LNCAP (cell line): Measurements from ENCODE around the gene NETO2.

Experiments used
- TF ChIP-seq, protein P1 (sequence below): fragments of 450-650 bp; IDR thresholded peaks from 2 replicates; pipeline ENCODE4 v1.5.1; 2017; ENCODE audit warnings: mild to moderate bottlenecking

Gene NETO2, protein sequence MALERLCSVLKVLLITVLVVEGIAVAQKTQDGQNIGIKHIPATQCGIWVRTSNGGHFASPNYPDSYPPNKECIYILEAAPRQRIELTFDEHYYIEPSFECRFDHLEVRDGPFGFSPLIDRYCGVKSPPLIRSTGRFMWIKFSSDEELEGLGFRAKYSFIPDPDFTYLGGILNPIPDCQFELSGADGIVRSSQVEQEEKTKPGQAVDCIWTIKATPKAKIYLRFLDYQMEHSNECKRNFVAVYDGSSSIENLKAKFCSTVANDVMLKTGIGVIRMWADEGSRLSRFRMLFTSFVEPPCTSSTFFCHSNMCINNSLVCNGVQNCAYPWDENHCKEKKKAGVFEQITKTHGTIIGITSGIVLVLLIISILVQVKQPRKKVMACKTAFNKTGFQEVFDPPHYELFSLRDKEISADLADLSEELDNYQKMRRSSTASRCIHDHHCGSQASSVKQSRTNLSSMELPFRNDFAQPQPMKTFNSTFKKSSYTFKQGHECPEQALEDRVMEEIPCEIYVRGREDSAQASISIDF

DNA sequence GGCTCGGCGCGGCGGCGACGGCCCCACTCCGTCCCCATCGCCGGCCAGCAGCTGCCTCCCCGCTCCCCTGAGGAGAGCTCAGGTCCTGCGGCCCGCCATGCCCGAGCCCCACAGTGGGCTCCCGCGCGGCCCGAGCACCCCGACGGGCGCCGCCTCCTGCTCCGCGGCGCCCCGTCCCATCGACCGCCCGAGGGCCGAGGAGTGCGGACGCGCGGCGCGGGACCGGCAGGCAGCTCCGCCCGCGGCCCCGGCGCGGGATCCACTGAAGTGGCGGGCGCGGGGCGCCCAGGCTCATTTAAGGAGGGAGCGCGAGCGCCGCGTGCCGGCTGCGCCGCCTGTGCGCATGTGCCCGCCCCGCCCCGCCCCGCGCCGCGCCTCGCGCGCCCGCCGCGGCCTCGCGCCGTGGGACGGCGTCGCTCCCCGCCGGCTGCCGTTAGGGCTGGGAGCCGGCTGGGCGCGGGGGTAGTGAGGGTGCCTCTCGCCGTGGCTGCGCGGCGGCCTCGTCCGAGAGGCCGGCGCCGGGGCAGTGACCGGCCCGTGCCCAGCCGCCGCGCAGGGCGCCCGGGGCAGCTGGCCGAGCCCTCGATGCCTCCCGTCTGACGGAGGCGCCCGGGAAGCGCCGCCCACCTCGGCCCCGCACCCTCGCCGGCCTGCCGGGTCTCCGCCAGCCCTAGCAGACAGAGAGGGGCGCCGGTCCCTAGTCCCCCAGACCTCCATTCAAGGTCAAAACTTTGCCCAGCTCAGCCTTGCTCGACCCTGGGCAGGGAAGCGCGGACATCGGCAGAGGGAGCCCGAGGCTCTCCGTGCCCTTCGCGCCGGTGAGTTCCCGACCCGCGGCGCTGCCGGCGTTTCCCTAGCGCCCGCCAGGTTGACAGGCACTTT is at the start of gene NETO2:
TSS of gene NETO2 (minus strand) at position 269 of the 882 bp plus-strand sequence. CDS start 333 bp downstream, outside the sequence.
- TF ChIP-seq, protein P1, sequence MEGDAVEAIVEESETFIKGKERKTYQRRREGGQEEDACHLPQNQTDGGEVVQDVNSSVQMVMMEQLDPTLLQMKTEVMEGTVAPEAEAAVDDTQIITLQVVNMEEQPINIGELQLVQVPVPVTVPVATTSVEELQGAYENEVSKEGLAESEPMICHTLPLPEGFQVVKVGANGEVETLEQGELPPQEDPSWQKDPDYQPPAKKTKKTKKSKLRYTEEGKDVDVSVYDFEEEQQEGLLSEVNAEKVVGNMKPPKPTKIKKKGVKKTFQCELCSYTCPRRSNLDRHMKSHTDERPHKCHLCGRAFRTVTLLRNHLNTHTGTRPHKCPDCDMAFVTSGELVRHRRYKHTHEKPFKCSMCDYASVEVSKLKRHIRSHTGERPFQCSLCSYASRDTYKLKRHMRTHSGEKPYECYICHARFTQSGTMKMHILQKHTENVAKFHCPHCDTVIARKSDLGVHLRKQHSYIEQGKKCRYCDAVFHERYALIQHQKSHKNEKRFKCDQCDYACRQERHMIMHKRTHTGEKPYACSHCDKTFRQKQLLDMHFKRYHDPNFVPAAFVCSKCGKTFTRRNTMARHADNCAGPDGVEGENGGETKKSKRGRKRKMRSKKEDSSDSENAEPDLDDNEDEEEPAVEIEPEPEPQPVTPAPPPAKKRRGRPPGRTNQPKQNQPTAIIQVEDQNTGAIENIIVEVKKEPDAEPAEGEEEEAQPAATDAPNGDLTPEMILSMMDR: peak; percentile 73

DNA sequence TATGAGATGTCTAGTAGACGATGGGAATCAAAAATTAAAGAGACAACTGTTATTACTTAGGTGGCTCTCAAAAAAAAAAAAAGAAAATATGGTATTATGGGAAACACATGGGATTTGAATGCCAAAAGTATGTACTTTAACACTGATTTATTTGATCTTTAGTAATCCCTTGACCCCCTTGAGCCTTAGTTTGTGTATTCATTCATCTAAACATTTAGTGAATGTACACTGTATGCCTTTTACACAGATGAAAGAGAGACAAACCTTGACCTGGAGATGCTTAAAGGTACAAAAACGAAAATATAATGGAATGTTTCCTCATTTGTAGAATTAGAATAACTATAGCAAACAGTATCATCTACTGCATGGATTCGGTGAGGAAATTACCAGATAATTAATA is 38.6 kb upstream of the NETO2 start:
- TF ChIP-seq, protein P1: no peak

DNA sequence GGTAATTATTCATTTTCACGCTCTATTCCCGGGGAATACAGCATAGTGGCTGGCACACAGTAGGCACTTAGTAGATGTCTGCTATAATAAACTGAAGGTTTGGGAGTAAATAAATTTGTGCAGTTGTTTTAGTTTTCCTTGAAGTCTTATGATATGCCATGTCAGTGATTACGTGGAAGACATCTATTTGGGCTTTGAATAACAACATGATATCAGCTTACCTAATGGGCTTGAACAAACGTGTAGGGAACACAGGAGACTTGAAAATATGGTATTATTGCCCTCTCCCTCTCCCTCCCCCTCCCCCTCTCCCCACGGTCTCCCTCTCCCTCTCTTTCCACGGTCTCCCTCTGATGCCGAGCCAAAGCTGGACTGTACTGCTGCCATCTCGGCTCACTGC is 36.3 kb upstream of the NETO2 start:
- TF ChIP-seq, protein P1: no peak

DNA sequence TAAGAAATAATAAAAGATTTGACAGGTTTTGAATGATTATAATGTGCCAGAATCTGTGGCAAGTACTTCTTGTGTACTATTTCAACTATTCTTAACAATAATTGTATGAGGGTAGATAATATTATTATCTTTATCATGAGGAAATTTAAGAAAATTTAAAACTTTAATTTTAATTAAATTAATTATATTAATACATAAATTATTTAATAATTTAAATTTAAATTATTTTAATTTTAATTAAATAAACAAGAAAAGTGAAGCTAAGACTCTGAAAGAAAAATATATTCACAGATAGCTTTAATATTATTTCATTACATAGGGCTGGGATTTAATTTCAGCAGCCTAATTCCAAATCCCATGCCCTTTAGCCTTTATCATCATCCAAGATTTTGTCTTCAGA is 31.4 kb upstream of the NETO2 start:
- TF ChIP-seq, protein P1: no peak

DNA sequence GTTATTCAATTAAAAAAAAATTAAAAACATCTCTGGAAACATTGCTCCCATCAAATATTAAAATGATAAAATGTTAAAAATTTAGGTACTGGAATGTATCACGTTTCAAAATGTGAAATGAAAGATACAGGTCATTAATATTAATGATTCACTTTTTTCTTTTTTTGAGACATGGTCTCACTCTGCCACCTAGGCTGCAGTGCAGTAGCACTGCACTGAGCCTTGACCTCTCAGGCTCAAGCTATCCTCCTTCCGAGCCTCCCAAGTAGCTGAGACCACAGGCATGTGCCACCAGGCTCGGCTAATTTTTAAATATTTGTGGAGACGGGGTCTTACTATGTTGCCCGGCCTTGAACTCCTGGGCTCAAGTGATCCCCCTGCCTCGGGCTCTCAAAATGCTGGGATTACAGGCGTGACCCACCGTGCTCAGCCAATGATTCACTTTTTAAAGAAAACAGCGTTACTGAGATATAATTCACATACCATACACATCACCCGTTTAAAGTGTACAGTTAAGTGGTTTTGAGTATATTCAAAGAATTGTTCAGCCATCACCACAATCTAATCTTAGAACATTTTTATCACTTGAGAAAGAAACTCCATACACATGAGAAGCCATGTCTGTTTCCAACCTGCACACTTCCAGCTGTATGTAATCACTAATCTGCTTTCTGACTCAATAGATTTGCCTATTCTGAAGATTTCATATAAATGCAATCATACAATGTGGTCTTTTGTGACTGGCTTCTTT is 19.1 kb upstream of the NETO2 start:
- TF ChIP-seq, protein P1: no peak

DNA sequence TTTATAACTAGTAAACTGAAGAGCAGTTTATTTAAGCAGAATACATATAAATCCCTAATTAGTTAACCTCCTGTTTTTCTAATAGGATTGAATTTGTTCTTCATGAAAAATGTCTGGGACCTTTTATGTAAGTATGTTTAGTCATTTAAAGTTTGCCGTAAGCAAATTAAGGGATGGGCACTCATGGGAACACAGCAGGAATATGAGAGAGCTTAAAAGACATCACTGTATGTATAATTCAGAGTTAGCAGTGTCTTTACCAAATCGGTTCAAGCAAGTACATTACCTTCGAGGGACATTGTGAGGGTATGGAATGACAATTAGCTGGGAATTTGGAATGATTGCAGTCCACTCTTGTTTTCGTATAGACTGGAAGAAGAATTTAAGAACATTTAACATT is 17.7 kb upstream of the NETO2 start:
- TF ChIP-seq, protein P1: no peak

DNA sequence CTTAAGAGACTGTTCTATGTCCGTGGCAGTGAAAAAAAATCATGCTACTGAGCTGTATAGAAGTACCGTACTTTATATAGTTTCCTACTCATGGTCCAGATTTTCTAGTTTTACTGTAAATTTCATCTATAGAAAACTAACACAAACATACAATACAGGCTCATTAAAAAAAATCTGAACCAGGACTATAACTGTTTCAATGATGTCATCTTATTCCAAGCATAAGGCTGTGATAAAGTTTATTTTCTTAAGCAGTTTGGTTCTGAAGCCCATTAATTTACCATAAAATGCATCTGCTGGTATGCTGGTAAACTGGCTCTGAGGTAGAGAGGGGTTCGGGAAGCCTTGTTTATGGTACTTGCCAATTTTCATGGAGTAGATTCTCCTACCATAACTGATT is 16.7 kb upstream of the NETO2 start:
- TF ChIP-seq, protein P1: no peak
